CD4-positive, CD25-positive, alpha-beta regulatory T cell (primary cell): Measurements from ENCODE around the gene SIK2. TPM values are rescaled to one million over a fixed set of nuclear protein-coding genes. Genes with fewer than 3 reads are reported as not detected.

ENCODE experiments used
- ATAC-seq, 2 donors: fragments of 150-1000 bp; cut with Tn5 transposase; one replicate each; pipeline ENCODE4 v1.10.0; 2021; ENCODE audit warnings: low read depth in 2 of 2, moderate number of reproducible peaks in 2 of 2, moderate library complexity in 1 of 2
- DNase-seq, 3 donors: peaks; one replicate each; pipeline versions ENCODE4 v3.0.0 to v3.0.0-alpha.2; 2012 to 2022; ENCODE audit warnings: mixed read lengths in 1 of 3
- H3K27ac ChIP-seq: one replicate; pipeline ENCODE4 v1.7.0; 2013; ENCODE audit warnings: mild to moderate bottlenecking, low read length; ENCODE audit not compliant: insufficient read depth, poor library complexity, severe bottlenecking
- H3K27me3 ChIP-seq: one replicate; pipeline ENCODE4 v1.7.0; 2013; ENCODE audit warnings: low read length; ENCODE audit not compliant: control insufficient read depth, insufficient read depth
- H3K36me3 ChIP-seq: one replicate; pipeline ENCODE4 v1.7.0; 2013; ENCODE audit warnings: mild to moderate bottlenecking, low read length, moderate library complexity; ENCODE audit not compliant: control insufficient read depth, insufficient read depth
- H3K4me1 ChIP-seq: 2 replicates; pipeline ENCODE4 v1.7.0; 2013; ENCODE audit warnings: mild to moderate bottlenecking, low read length; ENCODE audit not compliant: insufficient read depth, control insufficient read depth, poor library complexity, severe bottlenecking
- H3K4me3 ChIP-seq: one replicate; pipeline ENCODE4 v1.7.0; 2013; ENCODE audit warnings: low read depth, mild to moderate bottlenecking, low read length, moderate library complexity
- H3K9me3 ChIP-seq, 2 experiments: 1 replicate in 1 of 2; 2 replicates in 1 of 2; pipeline ENCODE4 v1.7.0; 2013; ENCODE audit warnings: low read length in 2 of 2, mild to moderate bottlenecking in 1 of 2, moderate library complexity in 1 of 2; ENCODE audit not compliant: control insufficient read depth in 2 of 2
- H3K27ac Mint-ChIP-seq, 3 donors: one replicate each; pipeline ENCODE4 v1.8.0; 2020 to 2022; ENCODE audit warnings: mild to moderate bottlenecking in 3 of 3, mixed read lengths in 3 of 3, moderate library complexity in 2 of 3
- H3K27me3 Mint-ChIP-seq: one replicate; pipeline ENCODE4 v1.8.0; 2022; ENCODE audit warnings: mild to moderate bottlenecking, mixed read lengths
- H3K36me3 Mint-ChIP-seq: one replicate; pipeline ENCODE4 v1.8.0; 2020; ENCODE audit warnings: mixed read lengths
- H3K4me1 Mint-ChIP-seq, 4 donors: one replicate each; pipeline ENCODE4 v1.8.0; 2020 to 2022; ENCODE audit warnings: mixed read lengths in 4 of 4, mild to moderate bottlenecking in 1 of 4
- H3K4me3 Mint-ChIP-seq, 4 donors: one replicate each; pipeline ENCODE4 v1.8.0; 2020 to 2022; ENCODE audit warnings: mild to moderate bottlenecking in 4 of 4, mixed read lengths in 4 of 4, moderate library complexity in 3 of 4
- H3K9me3 Mint-ChIP-seq, 7 donors: one replicate each; pipeline ENCODE4 v1.8.0; 2020 to 2022; ENCODE audit warnings: mixed read lengths in 7 of 7, mild to moderate bottlenecking in 3 of 7, moderate library complexity in 2 of 7
- polyA plus RNA-seq, 4 donors: library from polyadenylated mRNA; unstranded; fragments of 300-500 nt; fragmentation: Illumina TruSeq; gene quantifications; one replicate each; pipeline ENCODE4 v1.2.3, GENCODE V29; 2021
- total RNA-seq: library from RNA; stranded (reverse); gene quantifications from one replicate; pipeline ENCODE4 v1.2.3, GENCODE V29; 2022

The SIK2 gene
- total and polyA plus RNA-seq, 5 donors from 2014 or later = 0.05 to 8.7 (median 0.16) TPM

- no peak overlapping the region for H3K4me3 ChIP-seq
- Mint-ChIP-seq H3K9me3 (no peaks in the 10 kb centered on the region), H3K36me3 (peaks cover 60% of the 10 kb centered on the region), H3K4me3 (peak overlapping the region in 2 of 4 donors; percentile 9 to 52), H3K4me1 (peaks cover 0 to 16% (median 9%) of the 10 kb centered on the region in 4 donors), H3K27me3 (peaks cover 4% of the 10 kb centered on the region), H3K27ac (no peak overlapping the region)
- DNase-seq (no peak), ATAC-seq (no peak)
- H3K27ac ChIP-seq = no peak overlapping the region
- H3K27me3 ChIP-seq = no peaks in the 10 kb centered on the region
- H3K36me3 ChIP-seq = peaks cover 62% of the 10 kb centered on the region
- H3K4me1 ChIP-seq = no peaks in the 10 kb centered on the region
- H3K9me3 ChIP-seq = no peaks in the 10 kb centered on the region
Observed at GRCh38 chr11:111719379-111719778, 117.1 kb downstream of the SIK2 start.

- H3K36me3 Mint-ChIP-seq = peaks cover 58% of the 10 kb centered on the region
- no peak overlapping the region for H3K27ac Mint-ChIP-seq
Observed at GRCh38 chr11:111720801-111721494, 118.7 kb downstream of the SIK2 start.

GRCh38 chr11:111722501-111722900 lies 120.3 kb downstream of the SIK2 start:
- Mint-ChIP-seq H3K27me3 (peaks cover 4% of the 10 kb centered on the region), H3K4me1 (peaks cover 0 to 3% (median 2%) of the 10 kb centered on the region in 4 donors), H3K9me3 (no peaks in the 10 kb centered on the region), H3K27ac (no peak overlapping the region), H3K4me3 (no peak overlapping the region), H3K36me3 (peaks cover 59% of the 10 kb centered on the region)
- no peak for DNase-seq
- H3K9me3 ChIP-seq = no peaks in the 10 kb centered on the region
- no peaks in the 10 kb centered on the region for H3K27me3 ChIP-seq
- H3K36me3 ChIP-seq = peaks cover 67% of the 10 kb centered on the region
- no peaks in the 10 kb centered on the region for H3K4me1 ChIP-seq
- ATAC-seq = no peak
- no peak overlapping the region for H3K27ac ChIP-seq
- no peak overlapping the region for H3K4me3 ChIP-seq

More at GRCh38 chr11:111720801-111721494, 118.7 kb downstream of the SIK2 start:
- no peaks in the 10 kb centered on the region for H3K27me3 ChIP-seq
- H3K27ac ChIP-seq = no peak overlapping the region
- no peak overlapping the region for H3K4me3 ChIP-seq
- ATAC-seq (no peak), DNase-seq (no peak)
- H3K9me3 ChIP-seq = no peaks in the 10 kb centered on the region
- H3K4me1 ChIP-seq = no peaks in the 10 kb centered on the region
- Mint-ChIP-seq H3K4me3 (no peak overlapping the region), H3K9me3 (no peaks in the 10 kb centered on the region), H3K27me3 (peaks cover 4% of the 10 kb centered on the region), H3K4me1 (peaks cover 0 to 9% (median 6%) of the 10 kb centered on the region in 4 donors)
- peaks cover 64% of the 10 kb centered on the region for H3K36me3 ChIP-seq

- Mint-ChIP-seq H3K36me3 (peaks cover 55% of the 10 kb centered on the region), H3K27me3 (peaks cover 4% of the 10 kb centered on the region), H3K27ac (no peak overlapping the region), H3K4me1 (no peaks in the 10 kb centered on the region), H3K4me3 (no peak overlapping the region), H3K9me3 (no peaks in the 10 kb centered on the region)
- Histone ChIP-seq H3K4me3 (no peak overlapping the region), H3K9me3 (no peaks in the 10 kb centered on the region), H3K4me1 (no peaks in the 10 kb centered on the region), H3K27me3 (no peaks in the 10 kb centered on the region), H3K27ac (no peak overlapping the region), H3K36me3 (peaks cover 70% of the 10 kb centered on the region)
- ATAC-seq (no peak), DNase-seq (no peak)
Observed at GRCh38 chr11:111723595-111723994, 121.3 kb downstream of the SIK2 start.

- no peak for ATAC-seq
- no peaks in the 10 kb centered on the region for H3K4me1 Mint-ChIP-seq
- H3K36me3 ChIP-seq = peaks cover 63% of the 10 kb centered on the region
- peaks cover 4% of the 10 kb centered on the region for H3K27me3 Mint-ChIP-seq
- DNase-seq = no peak
- H3K27ac ChIP-seq = no peak overlapping the region
- H3K27ac Mint-ChIP-seq = no peak overlapping the region
- peaks cover 57% of the 10 kb centered on the region for H3K36me3 Mint-ChIP-seq
- no peaks in the 10 kb centered on the region for H3K27me3 ChIP-seq
- no peaks in the 10 kb centered on the region for H3K9me3 ChIP-seq
- no peaks in the 10 kb centered on the region for H3K9me3 Mint-ChIP-seq
- H3K4me3 ChIP-seq = no peak overlapping the region
- no peaks in the 10 kb centered on the region for H3K4me1 ChIP-seq
- no peak overlapping the region for H3K4me3 Mint-ChIP-seq
Observed at GRCh38 chr11:111724615-111725129, 122.4 kb downstream of the SIK2 start.

GRCh38 chr11:111725621-111726020 lies 123.4 kb downstream of the SIK2 start:
- ATAC-seq (no peak), DNase-seq (no peak)
- Mint-ChIP-seq H3K4me1 (no peaks in the 10 kb centered on the region), H3K27me3 (peaks cover 4% of the 10 kb centered on the region), H3K27ac (no peak overlapping the region), H3K36me3 (peaks cover 48% of the 10 kb centered on the region), H3K4me3 (no peak overlapping the region), H3K9me3 (no peaks in the 10 kb centered on the region)
- H3K36me3 ChIP-seq = peaks cover 53% of the 10 kb centered on the region
- no peak overlapping the region for H3K27ac ChIP-seq
- H3K4me1 ChIP-seq = no peaks in the 10 kb centered on the region
- H3K27me3 ChIP-seq = no peaks in the 10 kb centered on the region
- H3K9me3 ChIP-seq = no peaks in the 10 kb centered on the region
- H3K4me3 ChIP-seq = no peak overlapping the region

GRCh38 chr11:111726301-111726713 lies 124.1 kb downstream of the SIK2 start:
- H3K4me3 ChIP-seq = no peak overlapping the region
- peak overlapping the region in 1 of 3 donors; percentile 19 for H3K27ac Mint-ChIP-seq
- no peaks in the 10 kb centered on the region for H3K4me1 ChIP-seq
- DNase-seq (no peak), ATAC-seq (no peak)
- peaks cover 4% of the 10 kb centered on the region for H3K27me3 Mint-ChIP-seq
- H3K27me3 ChIP-seq = no peaks in the 10 kb centered on the region
- H3K9me3 Mint-ChIP-seq = no peaks in the 10 kb centered on the region
- peaks cover 46% of the 10 kb centered on the region for H3K36me3 ChIP-seq
- no peaks in the 10 kb centered on the region for H3K4me1 Mint-ChIP-seq
- H3K27ac ChIP-seq = no peak overlapping the region
- H3K9me3 ChIP-seq = no peaks in the 10 kb centered on the region
- peaks cover 44% of the 10 kb centered on the region for H3K36me3 Mint-ChIP-seq
- H3K4me3 Mint-ChIP-seq = no peak overlapping the region

- DNase-seq (no peak), ATAC-seq (no peak)
- Mint-ChIP-seq H3K4me3 (no peak overlapping the region), H3K4me1 (no peaks in the 10 kb centered on the region), H3K27ac (no peak overlapping the region), H3K9me3 (no peaks in the 10 kb centered on the region), H3K27me3 (no peaks in the 10 kb centered on the region), H3K36me3 (peaks cover 34% of the 10 kb centered on the region)
- Histone ChIP-seq H3K27me3 (no peaks in the 10 kb centered on the region), H3K9me3 (no peaks in the 10 kb centered on the region), H3K36me3 (peaks cover 35% of the 10 kb centered on the region), H3K4me1 (no peaks in the 10 kb centered on the region), H3K27ac (no peak overlapping the region), H3K4me3 (no peak overlapping the region)
Observed at GRCh38 chr11:111727431-111727830, 125.2 kb downstream of the SIK2 start.
